ENCODE data around the gene LURAP1L.

LURAP1L gene

GRCh38 chr9:12776513-12777055 lies 1.8 kb downstream of the LURAP1L start:
- no peak for DNase-seq (ENCODE audit: low read depth in 2 of 3, low spot score in 1 of 3)

DNA sequence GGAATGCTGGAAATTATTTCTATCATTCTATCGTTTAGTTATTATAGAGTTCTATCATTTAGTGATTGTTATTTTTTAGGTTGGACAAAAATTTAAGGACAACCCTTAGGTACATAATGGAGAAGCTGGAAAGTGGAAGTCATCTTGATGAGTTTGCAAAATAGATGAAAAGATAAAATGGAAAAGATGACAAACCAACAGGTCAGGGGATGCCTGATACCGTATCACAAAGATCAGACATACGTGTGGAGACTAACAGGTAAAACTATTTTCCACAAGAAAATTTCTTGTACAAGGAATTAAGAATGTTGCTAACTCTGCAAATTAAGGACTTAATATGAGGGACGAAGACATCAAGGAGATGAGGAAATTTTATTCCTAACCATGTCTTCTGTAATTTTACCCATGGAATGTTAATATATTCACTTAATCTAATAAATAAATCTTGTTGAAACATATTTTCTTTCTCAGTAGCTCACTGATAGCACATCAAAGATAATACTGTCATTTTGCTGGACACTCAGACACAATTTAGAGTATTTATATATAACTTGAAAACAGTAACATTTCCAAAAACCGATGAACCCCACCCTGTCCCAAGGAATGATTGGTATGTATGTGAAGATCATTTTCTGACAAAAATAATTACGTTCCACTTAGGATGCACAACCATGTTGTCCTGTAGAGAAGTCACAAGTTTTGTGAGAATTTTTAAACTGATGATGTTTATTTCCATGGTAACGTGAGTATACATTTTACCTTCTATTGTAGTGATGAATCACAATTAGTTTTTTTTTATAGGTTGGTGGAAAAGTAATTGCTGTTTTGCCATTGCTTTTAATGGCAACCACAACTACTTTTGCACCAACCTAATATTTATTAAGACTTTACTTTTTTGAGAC lies 2.6 kb downstream of the LURAP1L start:
- DNase-seq (ENCODE audit: low read depth in 2 of 3, low spot score in 1 of 3) = no peak

DNA sequence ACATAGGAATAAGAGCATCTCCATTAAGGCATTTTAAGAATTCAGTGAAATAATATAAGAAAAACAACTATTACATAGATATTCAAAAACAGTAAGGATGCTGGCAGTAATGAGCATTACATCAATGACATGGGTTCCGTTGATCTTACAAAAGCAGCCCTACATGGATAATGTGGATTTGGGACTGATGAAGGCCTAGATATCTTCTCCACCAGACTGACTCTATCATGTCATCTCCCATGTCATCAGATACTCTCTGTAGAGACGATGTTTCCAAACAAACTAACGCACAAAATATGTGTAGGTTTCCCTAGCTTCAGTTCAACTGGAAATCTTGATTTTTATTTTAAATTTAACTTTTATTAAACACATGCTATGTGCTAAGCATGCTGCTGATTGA lies 3.6 kb downstream of the LURAP1L start:
- DNase-seq (ENCODE audit: low read depth in 2 of 3, low spot score in 1 of 3) = no peak

GRCh38 chr9:12781226-12781733 lies 6.5 kb downstream of the LURAP1L start:
- no peak for DNase-seq (ENCODE audit: low read depth in 2 of 3, low spot score in 1 of 3)

GRCh38 chr9:12783767-12784460 lies 9.1 kb downstream of the LURAP1L start:
- DNase-seq (ENCODE audit: low read depth in 2 of 3, low spot score in 1 of 3) = no peak

- no peak for DNase-seq (ENCODE audit: low read depth in 2 of 3, low spot score in 1 of 3)
Measured at GRCh38 chr9:12784461-12785259, 9.8 kb downstream of the LURAP1L start.

DNA sequence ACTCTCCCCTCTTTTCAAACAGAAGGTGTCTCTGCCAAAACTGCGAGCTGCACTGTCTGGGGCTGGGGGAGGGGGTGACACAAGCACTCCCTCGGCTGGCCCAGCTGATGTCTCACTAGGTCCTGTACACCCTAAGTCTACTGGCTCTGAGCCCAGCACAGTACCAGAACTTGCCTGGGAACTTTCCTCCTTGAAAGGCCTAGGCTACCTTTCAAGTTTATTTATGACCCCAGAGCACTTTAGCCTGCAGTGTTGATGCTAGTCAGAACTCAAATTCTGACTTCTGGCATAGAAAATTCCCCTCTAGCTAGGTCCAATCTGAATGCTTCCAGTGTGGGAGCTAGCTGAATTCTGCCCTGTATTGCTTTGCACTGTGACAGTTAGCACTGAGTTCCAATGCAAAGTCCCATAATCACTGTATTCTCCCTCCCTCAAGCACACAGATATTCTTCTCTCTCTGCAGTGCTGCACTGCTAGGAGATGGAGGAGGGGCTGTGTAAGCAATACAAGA lies 10.5 kb downstream of the LURAP1L start:
- DNase-seq (ENCODE audit: low read depth in 2 of 3, low spot score in 1 of 3) = no peak

- no peak for DNase-seq (ENCODE audit: low read depth in 2 of 3, low spot score in 1 of 3)
Measured at GRCh38 chr9:12785941-12786340, 11.1 kb downstream of the LURAP1L start.

DNA sequence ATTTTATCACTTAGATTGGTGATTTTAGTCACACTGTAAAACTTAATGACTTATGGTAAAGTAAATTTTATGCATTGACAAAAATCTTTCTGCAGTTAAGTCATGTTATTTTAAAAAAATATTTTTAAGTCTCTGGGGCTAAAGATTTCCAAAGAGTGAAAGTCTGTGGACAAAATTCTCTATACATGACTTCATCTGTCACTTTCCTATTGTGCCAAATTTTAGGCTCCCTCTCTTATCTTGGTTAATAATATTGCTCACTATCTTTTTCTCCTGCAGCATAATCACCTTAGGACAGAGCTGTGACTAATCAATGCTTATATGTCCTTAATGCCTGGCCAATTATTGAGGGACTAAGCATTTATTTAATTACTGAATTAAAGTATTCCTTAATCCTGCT lies 15.2 kb downstream of the LURAP1L start:
- DNase-seq (ENCODE audit: low read depth in 2 of 3, low spot score in 1 of 3) = no peak

DNA sequence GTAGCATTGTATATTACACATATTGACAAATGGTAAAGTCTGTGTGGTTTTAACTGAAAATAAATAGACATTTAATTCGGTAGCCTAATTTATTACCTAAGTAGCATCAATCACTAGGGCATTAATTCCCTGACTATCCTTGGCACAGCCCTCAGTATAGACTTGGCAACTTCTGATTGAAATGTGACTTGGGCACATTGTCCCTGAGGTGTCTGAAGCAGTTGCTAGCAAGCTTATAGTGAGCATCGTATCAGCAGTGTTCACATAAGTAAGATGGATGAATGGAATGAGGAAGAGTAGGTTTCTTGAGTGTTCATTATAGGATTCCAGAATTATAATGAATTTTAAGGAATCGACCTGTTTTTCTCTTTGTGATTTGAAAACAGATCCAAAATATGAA lies 16.1 kb downstream of the LURAP1L start:
- no peak for DNase-seq (ENCODE audit: low read depth in 2 of 3, low spot score in 1 of 3)

GRCh38 chr9:12794101-12794799 lies 19.4 kb downstream of the LURAP1L start:
- no peak for DNase-seq (ENCODE audit: low read depth in 2 of 3, low spot score in 1 of 3)

DNA sequence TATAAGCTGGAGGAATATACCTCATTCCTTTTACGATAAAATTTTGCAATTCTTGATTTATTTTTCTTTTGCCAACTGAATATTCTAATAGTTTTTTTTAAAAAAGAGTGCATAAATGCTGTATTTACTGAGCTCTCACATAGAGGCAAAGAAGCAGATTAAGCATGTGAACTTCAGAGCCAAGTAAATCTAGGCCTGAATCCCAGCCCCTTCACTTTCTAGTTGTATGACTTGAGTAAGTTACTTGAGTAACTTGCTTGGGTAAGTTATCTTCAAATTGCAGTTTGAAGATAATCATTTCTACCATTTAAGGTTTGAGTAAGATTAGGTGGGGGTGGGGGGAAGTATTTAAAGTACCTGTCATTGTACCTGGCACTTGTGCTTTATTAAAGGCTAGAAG lies 21.8 kb downstream of the LURAP1L start:
- no peak for DNase-seq (ENCODE audit: low read depth in 2 of 3, low spot score in 1 of 3)

GRCh38 chr9:12797037-12797436 lies 22.2 kb downstream of the LURAP1L start:
- DNase-seq (ENCODE audit: low read depth in 2 of 3, low spot score in 1 of 3) = no peak

GRCh38 chr9:12798066-12798770 lies 23.4 kb downstream of the LURAP1L start:
- DNase-seq (ENCODE audit: low read depth in 2 of 3, low spot score in 1 of 3) = no peak

GRCh38 chr9:12801187-12801586 lies 26.4 kb downstream of the LURAP1L start:
- DNase-seq (ENCODE audit: low read depth in 2 of 3, low spot score in 1 of 3) = no peak

GRCh38 chr9:12801663-12802062 lies 26.8 kb downstream of the LURAP1L start:
- no peak for DNase-seq (ENCODE audit: low read depth in 2 of 3, low spot score in 1 of 3)

DNA sequence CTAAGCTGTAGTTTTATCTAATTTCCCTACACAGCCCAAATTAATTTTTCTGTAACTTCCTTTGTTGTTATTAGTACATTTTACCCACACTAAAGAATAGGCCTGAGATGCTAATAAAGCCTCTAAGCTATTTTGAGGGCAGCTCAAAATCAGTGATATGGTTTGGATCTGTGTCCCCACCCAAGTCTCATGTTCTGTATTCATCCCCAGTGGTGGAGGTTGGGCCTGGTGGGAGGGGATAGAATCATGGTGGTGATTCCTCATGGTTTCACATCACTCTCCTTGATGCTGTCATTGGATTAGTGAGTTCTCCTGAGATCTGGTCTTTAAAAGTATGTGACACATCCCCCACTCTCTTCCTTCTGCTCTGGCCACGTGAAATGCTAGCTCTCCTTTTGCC lies 27.3 kb downstream of the LURAP1L start:
- no peak for DNase-seq (ENCODE audit: low read depth in 2 of 3, low spot score in 1 of 3)

DNA sequence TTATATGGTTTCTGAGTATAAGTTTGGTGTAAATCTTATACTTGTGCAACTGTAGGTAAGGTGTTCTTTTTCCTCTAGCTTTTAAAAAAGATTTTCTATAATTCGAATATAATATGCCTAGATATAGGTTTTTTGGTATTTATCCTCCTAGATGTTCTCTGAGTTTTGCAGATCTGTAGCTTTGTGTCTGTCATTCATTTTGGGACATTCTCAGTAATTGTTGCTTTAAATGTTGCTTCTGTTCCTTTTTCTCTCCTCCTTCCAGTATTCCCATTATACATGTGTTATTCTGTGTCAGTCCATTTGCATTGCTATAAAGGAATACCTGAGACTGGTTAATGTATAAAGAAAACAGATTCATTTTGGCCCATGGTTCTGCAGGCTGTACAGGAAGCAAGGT lies 33.7 kb downstream of the LURAP1L start:
- DNase-seq (ENCODE audit: low read depth in 2 of 3, low spot score in 1 of 3) = no peak

- no peak for DNase-seq (ENCODE audit: low read depth in 2 of 3, low spot score in 1 of 3)
Measured at GRCh38 chr9:12809720-12810119, 34.9 kb downstream of the LURAP1L start.

- DNase-seq (ENCODE audit: low read depth in 2 of 3, low spot score in 1 of 3) = no peak
Measured at GRCh38 chr9:12811935-12812334, 37.1 kb downstream of the LURAP1L start.

Measured in stimulated activated CD4-positive, alpha-beta T cell treated with anti-CD3 and anti-CD28 coated beads, Interleukin-12 subunit alpha, Interleukin-12 subunit beta, amount 100 ng/mL, for 48 hours (primary cell).